GM18526 (cell line): ENCODE measurements around the gene ASAP2.

ENCODE experiments used
- POLR2A ChIP-seq: IDR thresholded peaks from 3 replicates; pipeline ENCODE4 v1.6.1; 2011; ENCODE audit not compliant: insufficient read length; ENCODE audit errors: extremely low read depth

Gene ASAP2

DNA sequence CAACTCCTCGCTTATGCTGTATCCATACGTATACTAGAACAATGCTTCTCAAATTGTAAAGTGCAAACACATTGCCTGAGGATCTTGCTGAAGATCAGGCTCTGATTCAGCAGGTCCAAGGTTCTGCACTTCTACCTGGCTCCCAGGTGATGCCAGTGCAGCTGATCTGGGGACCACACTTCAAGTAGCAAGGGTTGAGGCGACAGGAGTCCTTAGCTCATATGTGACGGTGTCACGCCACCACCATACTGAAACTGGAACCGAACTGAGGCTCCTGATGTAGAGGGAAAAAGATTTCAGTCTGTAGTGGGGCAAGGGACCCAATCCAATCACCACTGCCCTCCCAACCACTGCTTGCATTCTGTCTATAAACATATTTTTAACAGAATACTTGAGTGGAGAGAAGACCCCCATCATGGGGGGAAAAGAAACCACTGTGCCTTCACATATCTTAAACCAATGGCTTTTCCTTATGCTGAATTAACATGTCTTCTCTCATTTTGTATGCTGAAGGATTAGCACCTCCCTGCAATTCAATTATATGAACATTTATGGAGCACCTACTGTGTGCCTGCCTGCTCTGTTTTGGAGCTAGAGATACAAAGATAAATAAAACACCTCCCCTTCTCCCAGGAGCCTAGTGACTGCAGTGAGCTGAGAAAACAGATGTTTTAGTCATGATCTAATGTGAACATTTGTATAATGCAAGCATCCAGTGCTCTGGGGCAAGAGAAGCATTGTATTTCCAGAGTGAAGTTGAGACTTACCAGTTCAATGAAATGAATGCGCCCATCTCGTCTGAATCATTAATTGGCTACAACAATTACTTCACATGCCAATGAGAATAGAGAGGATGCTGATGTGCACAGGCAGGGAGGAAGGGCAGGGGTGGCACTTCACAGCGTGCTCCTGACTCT is 6.6 kb upstream of the ASAP2 start:
- TF ChIP-seq POLR2A = no peak

DNA sequence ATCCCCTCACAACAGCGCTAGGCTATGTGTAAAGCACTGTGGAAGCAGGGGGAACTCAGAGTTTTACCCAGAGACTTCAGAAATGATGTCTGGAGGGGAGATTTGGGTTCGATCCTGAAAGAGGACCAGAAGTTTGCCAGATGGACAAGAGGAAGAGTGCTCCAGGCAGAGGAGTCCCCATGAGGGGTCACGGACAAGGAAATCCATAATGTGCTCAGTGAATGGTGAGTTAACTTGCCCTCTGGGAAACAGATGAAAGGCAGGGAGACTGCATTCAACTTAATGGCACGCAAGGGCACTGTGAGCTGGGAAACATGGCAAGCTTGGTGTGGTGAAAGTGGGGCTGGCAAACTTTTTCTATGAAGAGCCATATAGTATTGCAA is 6.0 kb upstream of the ASAP2 start:
- TF ChIP-seq POLR2A = no peak

DNA sequence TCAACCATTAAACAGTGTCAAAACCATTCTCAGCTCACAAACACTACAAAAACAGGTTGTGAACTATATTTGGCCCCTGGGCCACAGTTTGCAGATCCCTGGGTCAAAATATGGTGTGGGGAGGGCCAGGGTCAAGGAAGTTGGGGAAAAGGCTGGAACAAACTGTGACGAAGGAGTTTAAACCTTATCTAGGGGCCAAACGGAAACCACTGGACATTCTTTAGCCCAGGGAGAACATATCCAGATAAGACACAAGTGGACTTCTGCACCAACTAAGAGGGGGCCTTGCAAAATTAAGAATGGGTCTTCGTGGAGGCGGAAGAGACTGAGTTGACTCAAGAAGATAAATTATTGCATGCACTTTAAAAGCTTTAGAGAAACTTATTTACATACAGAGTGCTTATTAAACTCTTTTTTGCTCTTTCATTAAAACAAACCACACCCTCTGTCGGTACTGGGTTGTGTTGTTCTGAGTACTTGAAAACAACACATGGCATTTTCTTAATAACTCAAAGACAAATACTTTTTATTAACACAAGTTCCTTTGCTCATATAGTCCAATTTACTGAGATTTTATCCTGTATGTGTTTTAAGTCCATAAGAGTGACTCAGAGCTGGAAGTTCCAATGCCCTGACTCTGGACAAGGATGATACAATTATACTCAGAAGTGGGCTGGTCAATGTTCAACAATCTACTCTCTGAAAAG is 5.3 kb upstream of the ASAP2 start:
- TF ChIP-seq POLR2A = no peak

DNA sequence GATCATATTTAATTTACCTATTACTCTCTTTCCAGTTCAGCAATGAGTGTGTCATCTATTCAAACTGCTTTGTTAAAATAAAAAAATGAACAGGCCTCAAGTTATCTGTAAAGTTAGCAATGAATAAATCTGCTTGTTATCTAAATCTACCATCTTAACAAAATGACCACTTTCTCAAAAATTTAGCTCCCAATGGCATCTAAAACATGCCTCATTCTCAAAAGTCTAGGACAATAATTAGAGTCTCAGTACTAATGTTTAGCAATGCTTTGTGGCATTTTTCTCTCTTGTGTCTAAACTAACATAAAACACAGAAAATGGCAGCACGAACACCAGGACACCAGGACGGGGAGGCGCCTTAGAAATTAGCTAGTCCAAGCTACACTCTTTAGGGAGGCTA is 3.6 kb upstream of the ASAP2 start:
- TF ChIP-seq POLR2A = no peak

DNA sequence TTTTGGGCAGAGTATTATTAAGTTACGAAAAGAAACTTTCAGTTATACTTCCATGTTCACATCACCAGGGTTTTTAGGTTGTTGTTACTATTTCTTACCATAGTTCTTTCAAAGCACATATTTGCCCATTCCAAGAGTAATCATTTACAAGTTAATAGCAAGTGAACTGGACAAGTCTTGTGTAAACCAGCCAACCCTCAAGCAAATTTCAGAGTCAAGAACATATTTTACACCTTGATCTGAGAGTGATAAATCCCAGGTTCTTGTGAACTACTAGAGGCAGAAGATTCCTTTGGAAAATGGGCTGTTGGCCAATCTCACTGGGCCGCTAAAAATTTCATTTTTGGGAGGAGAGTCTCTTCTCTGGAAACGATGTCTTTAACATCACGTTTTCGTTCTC is 2.7 kb upstream of the ASAP2 start:
- TF ChIP-seq POLR2A = no peak

DNA sequence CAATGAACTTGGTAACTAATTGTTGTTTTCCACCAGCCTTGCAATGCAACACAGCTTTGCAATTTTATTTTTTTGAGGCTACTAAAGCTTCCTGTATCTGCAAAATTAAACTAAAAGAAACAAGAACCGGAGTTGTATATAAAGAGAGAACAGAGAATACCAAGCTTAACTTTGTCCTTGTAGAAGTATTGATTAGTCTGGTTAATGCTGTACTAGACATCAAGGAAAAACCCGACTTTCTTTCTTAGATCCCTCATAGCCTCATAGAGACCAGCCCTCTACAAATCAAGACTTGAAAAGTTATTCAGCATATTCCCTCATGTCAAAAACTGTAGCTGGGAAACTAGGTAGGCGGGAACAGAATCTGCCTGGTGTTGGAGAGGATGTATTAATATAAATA is 1.7 kb upstream of the ASAP2 start:
- TF ChIP-seq POLR2A = no peak

DNA sequence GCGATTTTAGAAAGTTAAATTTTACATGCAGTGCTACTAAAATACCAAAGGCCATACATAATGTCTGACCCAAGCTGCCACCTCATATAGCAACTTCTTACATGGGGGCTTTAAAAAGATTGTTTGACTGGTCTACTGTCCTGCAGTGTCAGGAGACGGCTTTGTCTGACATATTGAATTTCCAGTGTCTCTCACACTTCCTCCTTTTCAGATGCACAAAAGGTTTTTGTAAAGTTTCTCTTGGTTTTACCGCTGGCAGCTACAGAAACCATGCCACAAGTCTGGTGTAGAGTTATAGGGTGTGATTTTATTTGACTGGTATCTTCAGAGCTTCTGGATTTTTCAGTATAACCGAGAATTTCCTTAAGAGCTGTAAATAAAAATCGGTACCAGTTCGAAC is 1.1 kb upstream of the ASAP2 start:
- no peak for TF ChIP-seq POLR2A

DNA sequence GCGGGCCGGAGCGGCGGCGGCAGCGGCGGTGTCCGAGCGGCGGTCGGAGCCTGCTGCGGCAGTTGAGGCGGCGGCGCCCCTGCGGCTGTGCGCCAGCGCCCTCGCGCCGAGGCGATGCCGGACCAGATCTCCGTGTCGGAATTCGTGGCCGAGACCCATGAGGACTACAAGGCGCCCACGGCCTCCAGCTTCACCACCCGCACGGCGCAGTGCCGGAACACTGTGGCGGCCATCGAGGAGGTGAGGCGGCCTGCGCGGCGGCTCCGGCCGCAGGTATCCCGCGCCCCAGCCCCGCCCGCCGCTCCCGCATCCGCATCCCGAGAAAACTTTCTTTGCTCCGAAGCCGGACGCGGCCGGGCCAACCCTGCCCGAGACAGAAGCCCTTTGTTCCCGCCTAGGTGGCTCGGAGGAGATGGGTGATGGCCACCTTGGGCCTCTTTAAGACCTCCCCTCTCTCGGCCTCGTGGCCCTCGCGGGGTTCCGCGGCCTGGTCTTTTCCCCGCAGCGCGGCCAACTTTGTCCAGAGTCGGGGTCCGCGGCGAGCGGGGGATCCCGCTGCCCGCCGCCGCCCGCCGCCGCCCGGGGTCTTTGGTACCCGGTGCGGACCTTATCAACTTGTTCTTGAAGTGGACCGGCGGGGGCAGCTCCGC is 504 bp downstream of the ASAP2 start:
- no peak for TF ChIP-seq POLR2A

DNA sequence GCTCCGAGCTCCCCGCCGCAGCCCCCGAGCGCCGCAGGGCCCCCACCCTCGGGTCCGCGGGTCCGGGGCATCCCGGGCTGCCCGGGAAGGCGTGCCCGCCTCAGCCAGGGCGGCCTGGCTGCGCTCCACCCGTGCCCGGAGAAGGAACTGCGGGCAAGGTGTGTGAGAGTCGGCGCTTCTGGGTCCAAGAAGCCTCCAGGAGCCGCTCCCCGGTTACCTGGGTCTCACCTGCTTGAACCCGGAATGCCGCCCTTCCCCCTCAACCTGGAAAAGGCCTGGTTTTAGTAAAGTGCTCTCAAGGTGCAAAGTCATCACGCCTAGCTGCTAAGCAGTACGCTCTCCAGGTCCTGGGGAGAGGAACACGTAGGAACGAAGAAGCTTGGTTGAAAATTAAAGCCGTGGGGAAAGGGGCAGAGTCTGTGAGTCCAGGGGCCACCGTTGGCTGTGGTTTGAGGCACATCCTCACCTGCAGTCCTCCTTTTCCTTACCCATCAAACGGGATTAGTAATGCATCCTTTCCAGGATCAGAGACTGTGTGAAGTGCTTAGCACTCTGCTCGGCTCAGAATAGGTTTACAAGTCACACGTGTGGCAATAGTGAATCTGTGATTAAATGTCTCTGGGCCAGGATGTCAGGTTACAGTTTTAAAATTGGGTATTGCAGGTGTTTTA is 1.2 kb downstream of the ASAP2 start:
- TF ChIP-seq POLR2A = no peak

DNA sequence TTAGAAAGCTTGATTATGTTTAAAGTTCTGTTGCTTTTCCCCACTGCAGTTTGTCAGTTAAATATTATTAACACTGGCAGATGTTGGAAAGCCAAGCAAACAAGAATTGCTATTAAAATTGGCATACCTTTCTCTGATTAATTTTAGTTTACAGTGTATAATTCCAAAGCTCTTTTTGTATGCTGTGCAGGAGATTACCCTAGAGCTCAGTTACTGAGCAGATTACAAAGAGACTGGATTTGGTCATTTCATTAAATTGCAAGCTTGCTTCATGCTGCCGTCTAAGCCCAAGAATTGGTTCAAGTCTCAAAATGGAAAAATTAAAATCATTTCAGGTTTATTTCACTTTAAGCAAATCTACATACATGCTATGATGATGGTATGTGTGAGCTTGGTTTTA is 2.3 kb downstream of the ASAP2 start:
- TF ChIP-seq POLR2A = no peak

DNA sequence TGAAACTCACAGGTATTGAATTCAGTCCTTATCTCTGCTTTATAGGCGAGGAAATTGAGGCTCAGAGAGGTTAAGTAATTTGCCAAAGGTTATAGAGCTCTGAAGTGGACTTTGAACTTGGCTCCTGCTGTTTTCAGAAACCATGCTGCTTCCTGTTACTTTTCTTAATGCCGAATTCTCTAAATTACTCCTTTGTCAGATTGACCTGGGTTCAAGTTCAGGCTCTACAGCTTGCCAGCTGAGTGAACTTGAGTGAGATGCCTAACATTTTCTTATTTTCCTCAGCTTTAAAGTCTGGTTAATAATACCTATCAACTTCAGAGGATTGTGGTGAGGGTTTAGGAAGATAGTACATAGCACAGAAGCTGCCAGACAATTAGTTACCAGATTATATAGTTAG is 3.4 kb downstream of the ASAP2 start:
- TF ChIP-seq POLR2A = no peak

DNA sequence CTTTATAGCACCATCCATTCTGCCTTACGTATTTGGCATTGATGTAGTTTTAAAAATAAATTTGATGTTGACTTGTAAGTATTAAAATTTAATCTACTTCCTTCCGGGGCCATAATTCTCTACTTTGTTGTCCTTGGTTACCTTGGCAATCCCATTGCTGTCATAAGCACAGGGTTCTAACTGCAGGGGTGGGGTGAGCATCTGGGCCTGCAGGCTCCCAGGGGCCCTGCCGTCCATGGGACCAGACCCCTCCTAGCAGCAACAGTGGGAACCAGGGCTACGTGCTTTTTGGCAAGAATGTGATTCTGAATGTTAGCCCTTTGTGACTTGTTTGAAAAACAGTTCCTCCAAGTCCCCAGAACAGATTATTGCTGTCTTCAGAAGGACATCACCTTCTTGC is 4.9 kb downstream of the ASAP2 start:
- no peak for TF ChIP-seq POLR2A

DNA sequence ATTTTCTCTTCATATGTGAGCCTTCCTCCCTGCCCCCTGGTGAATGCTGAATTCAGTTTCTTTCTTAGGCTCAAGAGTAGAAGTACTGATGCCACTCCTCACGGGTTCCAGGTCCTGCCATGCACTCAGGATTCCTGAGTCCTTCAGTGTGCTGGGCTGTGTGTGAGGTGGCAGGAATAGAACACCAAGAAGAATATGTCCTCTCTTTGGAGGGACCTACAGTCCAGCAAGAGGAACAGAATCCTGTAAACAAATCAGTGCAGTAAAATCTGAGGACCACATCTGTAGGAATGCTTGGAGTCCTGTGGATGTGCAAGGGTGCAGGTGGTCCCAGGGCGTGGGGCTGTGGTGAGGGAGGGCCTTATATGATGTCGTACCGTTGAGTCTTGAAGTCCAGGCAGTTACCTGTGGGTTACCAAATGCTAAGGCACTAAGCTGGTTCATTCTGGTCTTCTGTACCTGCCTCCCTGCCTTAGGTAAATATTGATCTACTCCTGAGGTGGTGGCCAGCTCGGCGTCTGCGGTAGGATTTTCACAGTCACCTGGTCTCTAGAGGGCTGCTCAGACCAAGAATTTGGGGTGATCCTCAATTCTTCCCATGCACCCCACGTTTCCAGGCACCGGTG is 5.5 kb downstream of the ASAP2 start:
- TF ChIP-seq POLR2A = no peak

DNA sequence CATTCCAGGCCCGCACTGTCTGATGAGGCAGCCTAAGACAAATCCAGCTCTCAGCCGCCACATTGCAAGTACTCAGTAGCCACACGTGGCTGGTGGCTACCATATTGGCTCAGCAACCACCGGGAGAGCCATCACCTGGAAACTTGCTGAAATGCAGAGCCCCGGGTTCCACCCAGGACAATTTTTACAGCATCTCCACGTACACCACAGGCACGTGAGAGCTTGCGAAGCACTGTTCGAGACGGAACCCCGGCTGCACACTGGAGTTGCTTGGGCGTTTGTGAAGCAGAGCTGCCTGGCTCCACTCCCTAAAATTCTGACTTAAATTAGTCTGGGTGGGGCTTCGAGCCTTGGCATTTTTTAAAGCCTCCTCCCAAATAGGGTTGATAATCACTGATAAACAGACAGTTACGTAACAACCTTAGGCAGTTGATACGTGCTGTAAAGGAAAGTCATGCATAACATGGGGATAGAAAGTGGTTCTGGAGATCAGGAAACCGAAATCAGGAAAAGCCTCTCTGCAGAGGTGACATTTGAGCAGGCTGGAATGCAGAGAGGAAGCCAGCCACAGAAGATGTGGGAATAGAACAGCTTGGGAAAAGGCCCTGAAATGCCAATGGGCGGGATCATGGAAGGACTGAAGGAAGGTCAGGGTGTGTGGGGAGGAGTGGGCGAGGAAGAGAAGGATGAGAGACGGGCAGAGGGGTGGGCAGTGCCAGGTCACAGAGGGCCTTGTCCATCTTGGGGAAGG is 6.2 kb downstream of the ASAP2 start:
- no peak for TF ChIP-seq POLR2A
